ENCODE measurements around the gene FANCC. TPM values are rescaled to one million over a fixed set of nuclear protein-coding genes. Genes with fewer than 3 reads are reported as not detected.

Gene FANCC
- total RNA-seq, 2 experiments from 2014 or later: 12.3 to 12.5 TPM

DNA sequence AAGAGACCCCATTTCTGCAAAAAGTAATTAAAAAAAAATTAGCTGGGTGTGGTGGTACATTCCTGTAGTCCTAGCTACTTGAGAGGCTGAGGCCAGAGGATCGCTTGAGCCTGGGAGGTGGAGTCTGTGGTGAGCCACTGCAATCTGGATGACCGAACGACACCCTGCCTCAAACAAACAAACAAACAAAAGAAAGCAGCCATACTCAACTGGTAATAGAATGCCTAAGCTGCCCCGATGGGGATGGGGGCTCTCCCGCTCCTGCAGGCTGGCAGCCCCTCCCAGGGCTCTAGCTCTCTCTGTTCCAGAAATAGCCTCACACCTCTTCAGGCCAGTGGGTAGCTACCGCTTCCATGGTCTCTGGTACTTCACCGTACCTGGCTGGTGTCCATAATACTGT is 241.8 kb downstream of the FANCC start:
- Mint-ChIP-seq H3K36me3 (ENCODE audit: low read depth) (no peaks in the 10 kb centered on the region), H3K27ac (no peak overlapping the region), H3K4me3 (no peak overlapping the region), H3K4me1 (no peaks in the 10 kb centered on the region), H3K9me3 (no peaks in the 10 kb centered on the region), H3K27me3 (no peaks in the 10 kb centered on the region)
- ChIA-PET CTCF (no interaction called here), POLR2A (no interaction called here)
- no peak for DNase-seq

DNA sequence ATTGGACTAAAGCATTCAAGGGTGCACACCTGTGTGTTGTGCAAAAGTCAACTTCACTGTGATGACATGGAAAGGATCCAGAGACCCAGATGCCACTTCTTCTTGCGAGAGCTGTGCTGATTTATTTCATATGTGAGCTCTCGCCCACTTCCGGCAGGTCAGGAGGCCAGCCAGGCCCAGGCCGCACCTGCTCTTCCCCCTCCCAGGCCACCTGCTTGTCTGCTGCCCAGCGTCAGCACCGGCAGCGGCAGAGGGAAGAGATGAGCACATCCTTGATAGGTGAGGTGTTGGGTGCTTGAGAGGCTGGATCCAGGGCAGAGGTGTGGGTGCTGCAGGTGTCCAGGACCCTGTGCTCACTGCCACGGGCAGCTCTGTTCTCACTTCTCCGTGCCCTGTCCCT is 242.9 kb downstream of the FANCC start:
- DNase-seq: no peak
- H3K36me3 Mint-ChIP-seq (ENCODE audit: low read depth): no peaks in the 10 kb centered on the region
- no peak overlapping the region for H3K27ac Mint-ChIP-seq
- ChIA-PET CTCF (no interaction called here), POLR2A (no interaction called here)
- no peaks in the 10 kb centered on the region for H3K27me3 Mint-ChIP-seq
- no peak overlapping the region for H3K4me3 Mint-ChIP-seq
- H3K9me3 Mint-ChIP-seq: no peaks in the 10 kb centered on the region
- no peaks in the 10 kb centered on the region for H3K4me1 Mint-ChIP-seq

DNA sequence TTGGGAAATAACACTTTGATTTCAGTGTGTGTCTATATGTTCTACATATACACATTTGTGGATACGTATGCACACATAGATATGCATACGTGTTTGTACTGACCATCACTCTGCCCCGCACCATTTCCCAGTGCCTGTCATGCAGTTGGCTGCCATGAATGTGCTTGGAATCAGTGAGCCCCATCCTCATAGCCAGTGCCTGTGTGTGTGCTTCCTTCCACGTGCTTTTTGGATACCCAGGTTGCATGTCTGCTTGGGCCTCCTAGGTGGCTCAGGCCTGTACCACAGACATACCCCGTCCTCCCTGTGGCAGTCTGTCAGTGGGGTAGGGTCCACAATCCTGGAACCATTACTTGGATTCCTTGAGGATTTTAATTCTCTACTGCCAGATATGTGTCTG is 243.6 kb downstream of the FANCC start:
- DNase-seq: no peak
- Mint-ChIP-seq H3K4me1 (no peaks in the 10 kb centered on the region), H3K9me3 (no peaks in the 10 kb centered on the region), H3K4me3 (no peak overlapping the region), H3K27me3 (no peaks in the 10 kb centered on the region), H3K36me3 (ENCODE audit: low read depth) (no peaks in the 10 kb centered on the region), H3K27ac (no peak overlapping the region)
- POLR2A ChIA-PET: no interaction called here
- CTCF ChIA-PET: no interaction called here

DNA sequence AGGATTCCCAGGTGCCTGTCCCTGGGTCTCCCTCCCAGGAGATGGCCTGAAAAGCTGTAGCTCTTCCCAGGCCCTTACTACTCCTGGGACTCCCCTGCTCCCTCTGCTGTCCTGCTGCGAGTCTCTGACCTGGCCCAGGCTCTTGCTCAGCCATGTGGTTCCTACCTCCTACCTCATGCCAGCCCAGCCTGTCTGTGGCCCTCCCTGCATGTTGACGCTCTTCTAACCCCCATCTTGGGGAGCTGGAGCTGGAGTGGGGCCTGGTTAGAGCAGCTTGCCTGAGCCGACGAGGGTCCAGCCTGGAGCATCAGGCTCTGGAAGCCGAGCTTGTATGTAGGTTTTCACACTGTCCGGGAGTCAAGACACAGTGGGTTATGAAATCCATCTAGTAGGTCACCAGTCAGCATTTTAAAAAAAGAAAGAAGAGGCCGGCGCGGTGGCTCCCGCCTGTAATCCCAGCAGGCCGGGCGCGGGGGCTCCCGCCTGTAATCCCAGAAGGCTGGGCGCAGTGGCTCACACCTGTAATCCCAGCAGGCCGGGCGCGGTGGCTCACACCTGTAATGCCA is 244.4 kb downstream of the FANCC start:
- Mint-ChIP-seq H3K36me3 (ENCODE audit: low read depth) (no peaks in the 10 kb centered on the region), H3K4me1 (no peaks in the 10 kb centered on the region), H3K4me3 (no peak overlapping the region), H3K27me3 (no peaks in the 10 kb centered on the region), H3K9me3 (no peaks in the 10 kb centered on the region), H3K27ac (no peak overlapping the region)
- ChIA-PET POLR2A (no interaction called here), CTCF (interaction anchor here (0.8 to 1.4 kb wide), 2 partner anchors 393 to 404 kb away, joined by 3 to 4 read pairs; no protein-coding TSS in a partner anchor)
- DNase-seq: no peak

DNA sequence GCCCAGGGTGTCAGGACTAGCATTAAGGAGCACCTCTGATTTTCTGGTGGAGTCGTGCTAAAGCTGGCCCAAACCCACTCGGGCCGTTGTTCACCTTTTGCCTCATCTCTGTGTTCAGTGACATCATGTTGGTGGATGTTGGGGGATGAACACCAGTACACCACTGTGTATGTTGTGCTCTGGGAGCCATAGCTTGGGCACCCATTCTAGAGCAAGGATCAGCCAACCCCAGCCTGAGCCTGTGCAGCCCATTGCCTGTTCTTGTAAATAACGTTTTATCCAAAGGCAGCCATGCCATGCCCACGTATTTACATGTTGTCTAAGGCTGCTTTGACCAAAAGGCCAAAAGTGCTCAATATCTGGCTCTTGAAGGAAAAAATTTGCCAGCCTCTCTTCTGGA is 245.6 kb downstream of the FANCC start:
- DNase-seq: no peak
- POLR2A ChIA-PET: no interaction called here
- H3K4me3 Mint-ChIP-seq: no peak overlapping the region
- no peaks in the 10 kb centered on the region for H3K9me3 Mint-ChIP-seq
- H3K36me3 Mint-ChIP-seq (ENCODE audit: low read depth): no peaks in the 10 kb centered on the region
- H3K27me3 Mint-ChIP-seq: no peaks in the 10 kb centered on the region
- CTCF ChIA-PET: no interaction called here
- no peak overlapping the region for H3K27ac Mint-ChIP-seq
- no peaks in the 10 kb centered on the region for H3K4me1 Mint-ChIP-seq

DNA sequence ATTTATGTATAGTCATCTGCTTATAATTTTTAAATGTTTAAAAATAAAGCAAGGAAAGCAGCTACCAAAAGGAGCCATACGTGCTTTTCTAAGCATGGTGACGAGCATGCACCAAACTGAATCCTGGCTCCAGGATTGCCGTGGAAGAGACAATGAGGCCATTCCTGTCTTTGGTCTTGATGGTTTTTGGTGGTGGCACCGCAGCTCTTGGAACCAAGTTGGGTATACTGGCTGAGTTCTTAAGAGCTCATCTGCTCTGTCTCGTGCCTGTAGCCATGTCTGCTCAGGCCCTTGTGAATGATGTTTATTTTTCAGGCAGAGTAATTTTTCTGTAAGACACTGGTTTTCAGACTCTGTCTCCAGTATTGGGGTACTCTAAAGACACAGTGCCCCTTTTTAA is 246.1 kb downstream of the FANCC start:
- Mint-ChIP-seq H3K27me3 (no peaks in the 10 kb centered on the region), H3K4me3 (no peak overlapping the region), H3K36me3 (ENCODE audit: low read depth) (no peaks in the 10 kb centered on the region), H3K4me1 (no peaks in the 10 kb centered on the region), H3K27ac (no peak overlapping the region), H3K9me3 (no peaks in the 10 kb centered on the region)
- CTCF ChIA-PET: no interaction called here
- DNase-seq: no peak
- POLR2A ChIA-PET: no interaction called here

DNA sequence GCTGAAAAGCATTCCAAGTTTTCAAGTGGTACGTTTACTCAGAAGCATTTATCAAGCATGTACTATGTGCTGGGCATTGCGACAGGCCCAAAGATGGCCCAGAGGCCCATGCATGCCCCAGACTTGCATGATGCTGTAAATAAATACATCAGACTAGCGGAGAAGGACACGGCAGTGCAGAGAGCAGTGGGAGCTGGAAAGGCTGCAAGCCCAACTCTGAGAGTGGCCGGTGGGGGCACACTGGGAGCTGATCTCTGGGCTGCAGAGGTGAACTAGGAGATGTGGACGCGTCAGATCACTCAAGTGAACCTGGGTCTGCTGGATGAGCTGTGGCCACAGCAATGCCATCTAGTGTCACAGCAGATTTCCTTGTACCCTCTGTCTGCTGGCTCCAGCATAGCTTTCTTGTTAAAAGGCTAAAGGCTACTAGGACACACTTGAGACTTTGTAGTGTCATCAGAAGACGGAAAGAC is 246.9 kb downstream of the FANCC start:
- POLR2A ChIA-PET: no interaction called here
- no peak overlapping the region for H3K4me3 Mint-ChIP-seq
- H3K9me3 Mint-ChIP-seq: no peaks in the 10 kb centered on the region
- no peak for DNase-seq
- H3K36me3 Mint-ChIP-seq (ENCODE audit: low read depth): no peaks in the 10 kb centered on the region
- no peaks in the 10 kb centered on the region for H3K4me1 Mint-ChIP-seq
- no peak overlapping the region for H3K27ac Mint-ChIP-seq
- H3K27me3 Mint-ChIP-seq: no peaks in the 10 kb centered on the region
- CTCF ChIA-PET: no interaction called here

DNA sequence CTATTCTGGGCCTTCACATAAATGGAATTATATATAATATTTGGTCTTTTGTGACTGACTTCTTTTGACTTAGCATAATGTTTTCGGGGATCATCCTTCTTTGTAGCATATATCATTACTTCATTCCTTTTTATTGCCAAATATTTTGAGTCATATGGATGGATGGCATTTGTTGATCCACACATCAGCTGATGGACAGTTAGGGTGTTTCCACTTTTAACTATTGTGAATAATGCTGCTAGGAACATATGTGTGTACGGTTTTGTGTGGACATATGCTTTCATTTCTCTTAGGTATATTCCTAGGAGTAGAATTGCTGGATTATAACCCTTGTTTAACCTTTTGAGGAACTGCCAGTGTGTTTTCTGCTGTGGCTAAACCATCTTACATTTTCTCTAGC is 249.6 kb downstream of the FANCC start:
- Mint-ChIP-seq H3K27me3 (no peaks in the 10 kb centered on the region), H3K4me3 (no peak overlapping the region), H3K36me3 (ENCODE audit: low read depth) (no peaks in the 10 kb centered on the region), H3K27ac (no peak overlapping the region), H3K4me1 (no peaks in the 10 kb centered on the region), H3K9me3 (no peaks in the 10 kb centered on the region)
- no peak for DNase-seq
- ChIA-PET POLR2A (no interaction called here), CTCF (no interaction called here)

DNA sequence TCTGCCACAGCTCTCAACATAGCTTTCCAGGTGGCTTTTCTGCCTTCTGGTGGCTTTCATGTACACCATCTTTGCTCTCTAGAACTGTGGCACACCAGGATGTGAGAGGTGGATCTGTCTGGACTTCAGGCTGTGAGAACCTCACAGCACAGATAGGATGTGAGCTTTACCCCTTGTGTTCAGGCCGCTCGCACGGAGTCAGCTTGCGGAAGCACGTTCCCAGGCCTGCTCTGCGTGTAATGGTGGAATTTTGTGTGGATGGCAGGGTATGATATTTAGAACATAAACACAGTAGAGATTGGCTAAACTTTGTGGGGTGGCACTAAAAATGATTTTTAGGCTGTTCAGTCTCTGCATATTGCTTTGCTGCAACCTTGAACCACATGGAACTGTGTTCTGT is 250.5 kb downstream of the FANCC start:
- no peak for DNase-seq
- H3K9me3 Mint-ChIP-seq: no peaks in the 10 kb centered on the region
- POLR2A ChIA-PET: no interaction called here
- no peak overlapping the region for H3K27ac Mint-ChIP-seq
- H3K4me3 Mint-ChIP-seq: no peak overlapping the region
- H3K4me1 Mint-ChIP-seq: no peaks in the 10 kb centered on the region
- no peaks in the 10 kb centered on the region for H3K36me3 Mint-ChIP-seq (ENCODE audit: low read depth)
- no peaks in the 10 kb centered on the region for H3K27me3 Mint-ChIP-seq
- CTCF ChIA-PET: interaction anchor here (0.6 kb wide), 1 partner anchor 64 kb away, joined by 3 read pairs; no protein-coding TSS in a partner anchor

DNA sequence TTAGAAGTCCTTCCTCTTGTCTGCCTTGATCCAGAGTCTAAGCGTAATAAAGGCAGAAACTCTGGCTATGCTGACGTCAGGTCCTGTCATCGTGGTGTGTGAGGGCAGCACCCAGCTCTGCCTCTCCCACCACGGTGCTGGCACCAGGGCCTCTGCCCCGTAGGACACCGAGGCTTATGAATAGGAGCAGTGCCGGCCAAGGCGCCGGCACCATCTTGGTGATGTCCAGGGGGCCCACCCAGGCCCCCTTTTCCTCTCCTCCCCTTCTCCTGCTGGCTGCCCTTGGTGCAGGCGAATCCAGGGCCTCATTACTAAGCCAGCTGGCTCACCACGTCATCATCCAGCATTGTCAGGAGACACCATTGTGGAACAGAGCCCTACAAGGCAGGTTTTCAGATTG is 252.3 kb downstream of the FANCC start:
- Mint-ChIP-seq H3K4me3 (no peak overlapping the region), H3K27me3 (no peaks in the 10 kb centered on the region), H3K36me3 (ENCODE audit: low read depth) (no peaks in the 10 kb centered on the region), H3K9me3 (no peaks in the 10 kb centered on the region), H3K27ac (no peak overlapping the region), H3K4me1 (no peaks in the 10 kb centered on the region)
- ChIA-PET POLR2A (no interaction called here), CTCF (no interaction called here)
- no peak for DNase-seq

DNA sequence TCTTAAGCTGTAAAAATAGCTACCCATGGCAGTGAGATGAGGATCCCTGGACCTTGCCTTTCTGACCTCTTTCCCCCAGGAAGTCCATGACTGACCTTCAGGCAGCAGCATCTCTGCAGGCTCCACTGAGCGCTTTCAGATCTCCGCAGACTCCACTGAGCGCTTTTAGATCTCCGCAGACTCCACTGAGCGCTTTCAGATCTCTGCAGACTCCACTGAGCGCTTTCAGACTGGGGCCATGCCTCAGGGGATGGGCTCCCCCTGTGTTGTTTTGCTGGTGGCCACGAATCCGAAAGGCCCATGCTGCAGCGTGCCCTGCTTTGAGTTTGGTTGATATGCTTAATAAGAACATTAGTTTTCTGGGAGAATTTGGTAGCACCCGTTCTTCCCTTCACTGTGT is 254.2 kb downstream of the FANCC start:
- Mint-ChIP-seq H3K4me3 (no peak overlapping the region), H3K27me3 (no peaks in the 10 kb centered on the region), H3K36me3 (ENCODE audit: low read depth) (no peaks in the 10 kb centered on the region), H3K27ac (no peak overlapping the region), H3K4me1 (no peaks in the 10 kb centered on the region), H3K9me3 (no peaks in the 10 kb centered on the region)
- no peak for DNase-seq
- ChIA-PET POLR2A (no interaction called here), CTCF (no interaction called here)

DNA sequence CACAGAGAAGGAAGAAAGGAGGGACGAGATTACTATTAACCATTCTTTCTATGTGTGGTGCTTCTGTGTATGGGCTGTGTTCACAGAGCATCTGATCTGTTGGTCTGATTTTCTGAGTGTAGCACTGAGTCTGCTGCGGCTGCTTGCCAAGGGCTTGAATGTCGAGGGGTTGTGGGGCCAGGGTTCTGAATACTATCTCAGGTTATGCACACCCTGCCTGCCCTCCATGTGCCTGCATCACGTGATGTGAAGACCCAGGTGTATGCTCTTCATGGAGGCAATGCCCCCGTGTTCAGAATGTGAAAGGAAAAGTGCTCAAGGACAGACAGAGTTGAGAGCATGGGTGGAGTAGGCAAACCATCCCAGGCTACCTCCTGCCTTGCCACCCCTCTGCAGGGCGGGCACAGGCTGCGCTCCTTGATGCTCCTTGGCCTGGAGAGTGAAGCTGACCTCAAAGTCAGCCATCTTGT is 254.9 kb downstream of the FANCC start:
- no peak overlapping the region for H3K27ac Mint-ChIP-seq
- no peaks in the 10 kb centered on the region for H3K4me1 Mint-ChIP-seq
- H3K27me3 Mint-ChIP-seq: no peaks in the 10 kb centered on the region
- no peak for DNase-seq
- ChIA-PET POLR2A (no interaction called here), CTCF (interaction anchor here (1.5 kb wide), 1 partner anchor 106 kb away, joined by 3 read pairs; no protein-coding TSS in a partner anchor)
- H3K9me3 Mint-ChIP-seq: no peaks in the 10 kb centered on the region
- no peaks in the 10 kb centered on the region for H3K36me3 Mint-ChIP-seq (ENCODE audit: low read depth)
- H3K4me3 Mint-ChIP-seq: no peak overlapping the region

DNA sequence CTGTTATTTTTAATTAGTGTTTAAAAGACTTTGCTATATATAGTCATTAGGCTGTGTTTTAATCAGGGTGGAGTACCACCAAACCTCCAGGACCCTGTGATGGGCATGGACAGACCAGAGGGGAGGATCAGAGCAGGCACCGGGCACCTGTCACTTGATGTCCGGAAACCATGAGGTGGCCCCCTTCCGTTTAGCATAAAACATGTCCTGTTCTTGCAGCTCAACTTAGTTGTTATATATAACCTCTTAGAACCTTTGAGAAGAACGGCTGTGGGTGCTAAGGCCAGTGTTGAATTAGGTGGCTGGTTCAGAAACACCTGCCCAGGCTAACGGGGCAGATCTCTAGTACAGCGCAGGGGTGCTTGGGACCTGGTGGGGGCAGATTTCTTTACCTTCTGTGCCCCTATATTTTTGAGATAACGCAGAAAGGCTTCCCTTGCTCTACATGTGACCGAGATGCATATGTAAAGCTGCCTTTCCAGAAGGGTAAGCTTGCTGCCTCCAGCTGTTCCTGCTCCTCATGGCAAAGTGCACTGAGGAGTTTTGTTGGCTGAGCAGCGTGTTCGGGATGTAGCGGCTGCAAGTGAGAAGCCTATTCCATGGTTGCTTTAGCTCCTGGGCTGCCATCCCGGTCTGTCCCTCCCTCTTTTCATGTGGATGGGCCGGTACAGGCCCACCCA is 255.5 kb downstream of the FANCC start:
- H3K4me3 Mint-ChIP-seq: no peak overlapping the region
- H3K27ac Mint-ChIP-seq: no peak overlapping the region
- H3K9me3 Mint-ChIP-seq: no peaks in the 10 kb centered on the region
- DNase-seq: no peak
- H3K27me3 Mint-ChIP-seq: no peaks in the 10 kb centered on the region
- H3K4me1 Mint-ChIP-seq: no peaks in the 10 kb centered on the region
- POLR2A ChIA-PET: no interaction called here
- CTCF ChIA-PET: interaction anchor here (0.9 to 1.5 kb wide), 3 partner anchors 65 to 279 kb away, joined by 3 to 4 read pairs (median 3); no protein-coding TSS in a partner anchor
- H3K36me3 Mint-ChIP-seq (ENCODE audit: low read depth): no peaks in the 10 kb centered on the region

DNA sequence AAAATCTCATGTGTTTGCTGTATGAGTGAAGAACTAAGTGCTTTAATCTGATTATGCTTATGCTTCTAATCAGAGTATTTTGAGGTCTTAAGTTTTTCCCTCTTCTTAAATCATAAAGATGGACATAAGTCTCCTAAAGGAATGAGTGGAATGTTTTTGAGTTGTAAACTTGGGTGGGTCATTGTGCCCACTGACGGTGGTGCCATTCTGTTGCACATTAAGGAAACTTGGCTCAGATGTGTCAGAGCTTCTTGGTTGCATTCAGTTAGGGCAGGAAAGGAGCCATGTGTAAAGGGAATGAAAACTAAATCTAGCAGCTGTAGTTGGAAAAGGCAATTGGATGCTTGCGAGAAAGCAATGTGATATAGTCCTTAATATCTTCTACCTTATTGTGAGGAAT is 256.6 kb downstream of the FANCC start:
- POLR2A ChIA-PET: no interaction called here
- no peaks in the 10 kb centered on the region for H3K36me3 Mint-ChIP-seq (ENCODE audit: low read depth)
- H3K27me3 Mint-ChIP-seq: no peaks in the 10 kb centered on the region
- H3K27ac Mint-ChIP-seq: no peak overlapping the region
- no peaks in the 10 kb centered on the region for H3K4me1 Mint-ChIP-seq
- H3K4me3 Mint-ChIP-seq: no peak overlapping the region
- CTCF ChIA-PET: interaction anchor here (0.9 to 1.2 kb wide), 2 partner anchors 66 to 278 kb away, joined by 3 to 4 read pairs; no protein-coding TSS in a partner anchor
- H3K9me3 Mint-ChIP-seq: no peaks in the 10 kb centered on the region
- no peak for DNase-seq
